Skin of body (tissue), 2 donors: ENCODE data around the gene BTBD2. TPM values are rescaled to one million over a fixed set of nuclear protein-coding genes. Genes with fewer than 3 reads are reported as not detected.

ENCODE experiments used
- DNase-seq: peaks from one replicate; lab custom pipeline; 2025; lab: John Stamatoyannopoulos, UW
- total RNA-seq: library from RNA; depleted of rRNA; stranded (reverse); fragments of >200 nt; gene quantifications from one replicate; pipeline ENCODE4 v1.2.3, GENCODE V29; 2014

Gene BTBD2
- 26.9 TPM for total RNA-seq

DNA sequence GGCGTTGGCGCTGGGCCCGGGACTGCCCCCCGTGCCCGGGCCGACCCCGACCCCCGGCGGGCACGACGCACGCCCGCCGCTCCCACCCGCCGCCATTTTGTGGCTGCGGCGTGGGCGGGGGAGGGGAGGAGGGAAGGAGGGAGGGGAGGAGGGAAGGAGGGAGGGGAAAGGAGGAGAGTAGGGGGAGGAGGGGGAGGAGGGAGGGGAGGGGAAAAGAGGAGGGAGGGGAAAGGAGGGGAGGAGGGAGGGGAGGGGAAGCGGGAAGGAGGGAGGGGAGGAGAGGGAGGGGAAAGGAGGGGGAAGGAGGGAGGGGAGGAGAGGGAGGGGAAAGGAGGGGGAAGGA, at the start of gene BTBD2:
Gene BTBD2, minus strand, starts transcription at position 107 of the 343 bp plus-strand sequence. Its CDS starts 11 bp downstream, at position 96.
- peak; percentile 63 for DNase-seq

DNA sequence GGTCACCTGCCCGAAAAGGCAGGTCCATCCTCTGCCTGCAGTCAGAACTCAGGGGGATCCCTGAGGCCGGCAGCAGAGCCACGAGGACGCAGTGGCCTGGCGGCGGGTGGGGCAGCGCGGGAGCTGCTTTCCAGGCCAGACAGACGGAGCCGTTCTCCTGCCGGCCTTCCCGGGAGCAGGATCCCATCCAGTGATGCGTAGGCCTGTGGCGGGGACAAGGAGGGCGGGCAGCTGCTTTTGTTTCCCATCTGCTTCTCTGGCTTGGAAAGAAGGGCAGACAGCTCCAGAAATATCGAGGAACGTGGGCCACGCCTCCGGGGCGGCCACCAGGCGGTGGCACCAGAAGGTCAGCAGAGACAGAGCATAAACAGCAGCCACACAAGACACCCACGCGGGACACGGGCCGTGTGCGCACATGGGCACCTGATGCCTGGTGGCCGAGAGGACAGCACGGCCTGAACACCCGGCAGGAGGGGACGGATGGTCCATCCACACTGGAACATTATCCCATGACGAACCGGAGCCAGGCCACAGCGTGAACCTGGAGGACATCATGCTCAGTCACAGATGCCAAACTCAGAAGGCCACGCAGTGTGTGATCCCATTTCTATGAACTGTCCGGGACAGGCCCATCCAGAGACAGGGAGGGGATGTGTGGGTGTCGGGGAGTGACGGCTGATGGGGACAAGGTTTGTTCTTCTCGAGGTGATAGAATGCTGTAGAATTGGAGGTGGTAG, 49.4 kb upstream of the BTBD2 start:
- no peak for DNase-seq

DNA sequence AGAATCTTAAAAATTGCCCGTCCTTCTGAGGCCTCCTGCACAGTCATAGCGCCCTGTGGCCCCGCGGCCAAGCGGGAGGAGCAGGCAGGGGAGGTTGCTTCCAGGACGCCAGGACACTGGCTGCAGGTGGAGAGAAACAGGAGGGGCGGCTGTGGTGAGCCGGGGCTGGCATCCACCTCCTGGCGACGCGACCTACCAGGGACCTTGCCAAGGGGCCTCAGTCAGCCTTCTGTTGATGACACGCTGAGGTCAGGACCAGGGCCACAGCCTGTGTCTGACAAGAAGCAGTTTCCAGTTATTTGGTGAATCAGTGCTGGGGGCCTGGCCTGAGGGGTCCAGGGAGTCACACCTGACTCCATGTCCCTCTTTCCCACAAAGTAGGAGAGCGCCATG, 48.9 kb upstream of the BTBD2 start:
- DNase-seq, result no peak

DNA sequence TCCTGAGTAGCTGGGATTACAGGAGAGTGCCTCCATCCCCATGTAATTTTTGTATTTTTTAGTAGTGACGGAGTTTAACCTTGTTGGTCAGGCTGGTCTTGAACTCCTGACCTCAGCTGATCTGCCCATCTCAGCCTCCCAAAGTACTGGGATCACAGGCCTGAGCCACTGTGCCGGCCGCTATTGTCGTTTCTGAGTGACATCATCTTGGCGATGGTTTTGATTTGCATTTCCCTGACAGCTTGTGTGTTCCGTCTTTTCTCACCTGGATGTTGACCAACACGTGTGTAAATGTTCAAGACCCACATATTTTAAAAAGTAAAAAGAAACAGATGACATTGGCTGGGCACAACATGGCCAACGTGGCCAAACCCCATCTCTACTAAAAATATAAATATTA, 48.3 kb upstream of the BTBD2 start:
- DNase-seq, result no peak

DNA sequence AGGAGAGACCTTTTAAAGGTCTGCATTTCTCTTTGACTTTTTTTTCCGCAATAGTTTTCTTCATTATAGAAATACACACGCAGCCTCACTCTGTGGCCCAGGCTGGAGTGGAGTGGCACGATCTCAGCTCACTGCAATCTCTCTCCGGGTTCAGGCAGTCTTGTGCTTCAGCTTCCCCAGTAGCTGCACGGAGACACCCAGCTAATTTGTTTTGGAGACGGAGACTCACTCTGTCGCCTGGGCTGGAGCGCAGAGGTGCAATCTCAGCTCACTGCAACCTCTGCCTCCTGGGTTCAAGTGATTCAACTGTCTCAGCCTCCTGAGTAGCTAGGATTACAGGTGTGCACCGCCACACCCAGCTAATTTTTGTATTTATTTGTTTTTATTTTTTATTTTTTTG, 47.3 kb upstream of the BTBD2 start:
- no peak for DNase-seq

DNA sequence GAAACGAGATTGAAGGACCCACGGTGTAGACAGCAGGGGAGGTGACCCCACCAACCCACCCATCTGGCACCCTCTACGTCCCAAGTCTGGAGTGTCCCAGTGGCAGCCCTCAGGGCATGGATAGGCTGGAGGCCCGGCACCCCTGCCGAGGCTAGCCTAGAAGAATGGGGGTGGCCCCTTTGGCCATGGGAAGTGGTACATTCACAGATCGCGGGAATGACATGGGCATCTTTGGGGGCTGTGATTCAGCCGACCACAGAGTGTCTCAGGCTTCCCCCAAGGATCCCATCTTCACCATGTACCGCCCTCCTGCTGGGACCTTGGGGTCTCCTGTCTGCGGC, 46.8 kb upstream of the BTBD2 start:
- no peak for DNase-seq

DNA sequence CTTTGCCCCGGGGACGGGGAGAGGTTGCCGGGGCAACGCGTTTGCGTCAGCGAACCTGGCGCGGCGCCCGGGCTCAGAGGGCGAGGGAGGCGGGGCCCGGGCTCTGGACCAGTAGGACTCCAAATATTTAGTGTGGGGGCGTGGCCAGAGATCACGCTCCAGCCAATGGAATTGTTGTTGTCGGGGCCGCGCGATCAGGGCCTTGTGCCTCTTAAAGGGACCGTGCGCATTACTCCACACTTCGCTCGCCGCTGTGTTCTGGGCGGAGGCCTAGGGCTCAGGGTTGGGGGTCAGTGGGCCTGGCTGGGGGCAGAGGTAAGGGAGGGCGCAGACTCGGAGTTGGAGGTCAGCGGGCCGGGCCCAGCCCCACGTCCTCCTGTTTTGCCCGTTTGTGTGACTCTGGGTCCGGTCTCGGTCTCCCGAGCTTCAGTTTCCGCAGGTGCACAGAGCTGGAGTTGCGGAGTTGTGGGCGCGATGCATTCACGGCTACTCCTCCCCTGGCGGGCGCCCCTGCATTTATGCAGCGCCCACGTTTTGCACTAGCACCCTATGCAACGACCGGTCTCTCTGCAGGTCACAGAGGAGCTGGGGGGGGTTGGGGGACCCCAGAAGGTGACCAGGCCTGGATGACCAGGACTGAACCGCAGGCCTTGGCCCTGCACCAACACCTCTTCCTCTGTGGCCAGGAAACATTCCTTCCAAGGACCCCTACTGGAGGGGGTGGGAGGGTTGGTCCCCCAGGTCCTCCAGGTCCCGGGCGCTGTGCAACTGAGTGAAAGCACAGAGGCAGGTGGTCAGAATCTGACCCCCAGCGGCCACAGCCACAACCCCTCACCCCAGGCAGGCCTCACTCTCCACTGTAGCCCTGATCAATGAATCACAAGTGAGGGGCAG, 46.2 kb upstream of the BTBD2 start:
- DNase-seq, result peak; percentile 97

DNA sequence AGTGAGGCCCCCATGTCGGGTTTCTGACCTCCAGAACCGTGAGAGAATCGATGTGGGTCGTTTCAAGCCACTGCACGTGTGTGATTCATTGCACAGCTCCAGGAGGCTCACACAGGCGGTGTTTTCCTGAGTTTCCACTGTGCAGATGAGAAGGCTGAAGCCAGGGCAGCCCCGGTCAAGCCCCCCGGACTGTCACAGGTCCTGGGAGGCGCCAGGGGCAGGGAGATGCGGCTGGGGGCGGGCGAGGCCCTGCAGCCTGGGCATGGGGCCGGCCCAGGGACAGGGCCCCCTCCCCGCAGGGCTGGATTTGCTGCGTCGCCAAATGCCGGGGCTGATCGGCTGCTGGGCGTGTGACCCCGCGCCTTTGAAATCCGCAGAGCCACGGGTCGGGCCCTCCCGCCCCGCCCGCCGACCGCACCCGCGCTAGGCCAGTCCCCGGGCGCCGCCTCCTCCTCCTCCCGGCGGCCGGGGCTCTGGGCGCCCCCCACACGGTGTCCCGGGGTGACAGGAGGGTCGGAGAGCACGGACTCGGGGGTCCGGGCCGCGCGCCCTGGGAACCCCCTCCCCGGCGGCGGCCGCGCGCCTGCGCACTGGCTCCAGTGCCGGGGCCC, 45.5 kb upstream of the BTBD2 start:
- peak; percentile 73 for DNase-seq

DNA sequence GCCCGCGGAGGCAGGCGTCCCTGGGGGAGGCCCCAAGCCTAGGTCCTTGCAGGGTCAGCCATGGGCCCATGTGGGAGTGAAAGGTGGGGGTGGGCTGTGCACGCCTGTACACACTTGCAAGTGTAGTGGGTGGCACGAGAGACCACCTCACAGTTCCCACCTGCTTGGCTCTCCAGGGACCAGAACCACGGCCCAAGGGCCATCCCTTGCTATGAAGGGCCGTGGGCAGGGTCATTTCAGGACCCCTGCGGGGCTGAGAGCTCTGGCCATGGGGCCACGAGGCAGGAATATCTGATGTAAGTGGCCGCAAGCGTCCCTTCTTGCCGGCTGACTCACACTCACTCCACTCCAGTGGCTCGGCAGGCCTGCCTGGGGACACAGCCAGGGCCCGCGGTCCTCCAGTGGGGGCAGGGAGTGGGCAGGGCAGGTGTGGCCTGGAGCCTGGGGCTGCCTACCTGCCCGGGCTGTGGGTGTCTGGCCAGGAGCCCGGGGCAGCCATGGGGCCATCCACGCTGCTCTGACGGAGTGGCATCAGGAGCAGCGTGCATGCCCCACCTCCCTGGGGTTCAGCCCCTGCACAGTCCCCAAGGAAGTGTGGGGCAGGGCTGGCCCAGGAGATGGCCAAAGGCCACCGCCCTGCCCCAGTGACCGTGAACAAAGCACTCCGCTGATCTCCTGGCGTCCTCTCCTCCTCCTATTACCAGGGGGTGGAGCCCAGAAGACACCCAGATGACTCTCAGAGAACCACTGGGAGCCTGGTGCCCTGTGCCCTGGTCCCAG, 44.1 kb upstream of the BTBD2 start:
- no peak for DNase-seq

DNA sequence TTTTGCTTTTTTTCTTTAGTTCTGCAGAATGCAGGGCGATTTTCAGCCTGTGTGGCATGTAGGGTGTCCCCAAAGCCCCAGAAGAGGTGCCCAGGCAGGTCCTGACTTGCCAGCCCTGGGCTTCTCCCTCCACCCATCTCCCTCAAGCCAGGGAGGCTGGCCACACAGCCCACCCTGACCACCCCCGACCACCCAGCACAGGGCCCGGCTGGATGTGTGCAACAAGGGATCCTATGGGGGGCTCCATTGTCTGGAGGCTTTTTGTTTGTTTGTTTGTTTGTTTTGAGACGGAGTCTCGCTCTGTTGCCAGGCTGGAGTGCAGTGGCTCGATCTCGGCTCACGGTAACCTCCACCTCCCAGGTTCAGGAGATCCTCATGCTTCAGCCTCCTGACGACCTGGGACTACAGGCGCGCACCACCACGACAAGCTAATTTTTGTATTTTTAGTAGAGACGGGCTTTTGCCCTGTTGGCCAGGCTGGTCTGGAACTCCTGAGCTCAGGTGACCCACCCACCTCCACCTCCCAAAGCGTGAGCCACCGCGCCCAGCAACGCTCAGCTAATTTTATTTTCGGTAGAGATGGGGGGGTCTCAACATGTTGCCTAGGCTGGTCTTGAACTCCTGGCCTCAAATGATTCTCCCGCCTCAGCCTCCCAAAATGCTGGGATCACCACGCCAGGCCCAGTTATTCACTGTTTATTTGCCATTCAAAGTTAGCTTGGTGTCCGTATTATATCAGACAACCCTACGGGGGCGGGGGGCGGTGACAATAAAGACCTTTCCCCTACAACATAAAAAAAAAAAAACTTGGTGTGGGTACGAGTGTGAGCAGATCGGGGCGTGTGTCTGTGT, 43.3 kb upstream of the BTBD2 start:
- no peak for DNase-seq

DNA sequence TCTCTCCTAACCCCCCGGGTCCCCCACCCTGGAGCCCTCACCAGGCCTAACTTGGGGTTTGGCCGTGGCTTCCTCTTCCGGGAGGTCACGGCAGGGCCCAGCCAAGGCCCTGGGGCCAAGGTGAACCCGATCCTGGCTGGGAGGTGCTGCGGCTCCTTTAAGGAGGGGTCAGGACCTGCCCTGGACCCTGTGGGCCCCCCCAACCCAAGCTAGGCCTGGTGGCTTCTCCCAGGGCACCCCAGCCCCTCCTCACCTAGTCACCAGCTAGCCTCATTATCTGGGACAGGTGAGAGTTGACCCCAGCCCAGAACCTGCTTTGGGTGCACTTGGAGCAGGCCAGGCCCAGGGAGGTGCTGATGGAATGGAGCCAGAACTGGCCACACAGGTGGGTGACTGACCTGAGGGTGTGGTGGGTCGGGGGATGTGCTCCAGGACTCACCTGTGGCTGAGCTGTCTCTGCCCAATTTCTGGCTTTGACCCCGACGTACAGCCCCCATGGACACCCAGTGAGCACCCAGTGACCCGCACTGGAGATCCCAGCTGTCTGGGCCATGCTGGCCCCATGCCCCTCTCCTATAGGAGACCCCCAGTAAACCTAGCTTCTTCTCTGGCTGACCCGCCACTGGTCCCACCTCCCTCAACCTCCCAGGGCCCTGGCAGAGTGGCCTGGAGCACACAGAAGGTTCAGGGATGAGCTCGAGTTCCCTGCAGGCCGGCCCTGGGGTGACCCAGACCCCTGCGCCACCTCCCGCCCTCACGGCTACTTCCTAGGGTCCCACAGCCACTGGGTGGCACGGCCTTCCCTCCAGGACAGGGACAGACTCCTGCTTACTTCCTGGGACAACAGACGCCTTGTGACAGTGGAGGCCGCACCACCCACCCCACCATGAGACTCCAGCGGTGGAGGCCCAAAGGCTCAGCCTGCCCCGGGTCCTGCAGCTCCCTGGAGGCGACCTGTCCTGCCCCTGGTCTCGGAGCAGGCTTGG, 42.3 kb upstream of the BTBD2 start:
- no peak for DNase-seq

DNA sequence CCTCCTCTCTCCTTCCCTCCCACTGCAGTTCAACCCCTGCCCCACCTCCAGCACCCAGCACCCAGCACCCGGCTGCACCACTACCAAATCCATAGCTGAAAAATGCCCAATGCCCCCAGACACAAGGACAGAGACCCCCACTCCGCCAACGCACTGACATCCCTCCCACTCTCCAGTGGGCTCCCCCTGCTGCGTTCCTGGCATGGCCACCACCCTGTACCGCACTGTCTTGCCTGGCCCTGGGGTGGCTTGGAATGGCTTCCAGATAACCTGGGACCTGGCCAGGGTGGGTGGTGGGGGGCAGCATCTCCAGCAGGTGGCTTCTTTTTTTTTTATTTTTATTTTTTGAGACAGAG, 41.3 kb upstream of the BTBD2 start:
- DNase-seq, result no peak

DNA sequence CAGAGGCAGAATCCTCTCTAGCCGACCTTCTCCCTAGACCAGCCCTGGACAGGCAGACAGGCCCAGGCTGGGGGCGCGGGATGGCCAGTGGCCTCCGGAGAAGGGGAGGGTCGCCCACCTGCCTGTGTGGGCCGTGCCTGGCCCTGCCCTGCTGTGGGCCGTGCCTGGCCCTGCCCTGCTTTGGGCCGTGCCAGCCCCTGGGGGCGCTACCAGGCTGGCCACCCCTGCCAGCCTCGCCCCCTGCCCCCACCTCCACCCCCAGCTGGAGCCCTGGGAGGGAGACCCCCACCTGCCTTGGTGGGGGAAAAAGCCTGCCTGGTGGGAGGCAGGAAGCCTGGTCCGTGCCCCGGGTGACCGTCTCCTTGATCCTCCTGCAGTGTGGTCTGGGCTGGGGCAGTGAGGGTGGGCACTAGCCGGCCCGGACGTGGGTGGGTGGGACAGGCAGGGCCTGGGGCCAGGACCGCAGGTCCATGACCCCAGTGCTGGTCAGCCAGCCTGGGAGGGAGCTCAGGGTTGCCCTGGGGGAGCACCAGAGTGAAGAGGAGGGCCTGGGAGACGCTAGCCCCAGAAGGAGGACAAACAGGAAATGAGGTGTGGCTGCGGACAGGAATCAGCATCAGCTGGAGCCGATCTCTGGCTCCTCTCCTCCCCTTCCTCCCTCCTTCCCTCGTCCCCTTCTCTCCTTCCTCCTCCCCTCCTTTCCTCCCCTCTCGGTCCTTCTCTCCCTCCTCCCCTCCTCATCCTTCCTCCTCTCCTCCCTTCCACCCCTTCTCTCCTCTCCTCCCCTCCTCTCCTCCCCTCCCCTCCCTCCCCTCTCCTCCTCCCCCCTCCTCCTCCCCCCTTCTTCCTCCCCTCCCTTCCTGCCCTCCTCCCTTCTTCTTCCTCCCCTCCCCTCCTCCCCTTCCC, 40.7 kb upstream of the BTBD2 start:
- peak; percentile 74 for DNase-seq

DNA sequence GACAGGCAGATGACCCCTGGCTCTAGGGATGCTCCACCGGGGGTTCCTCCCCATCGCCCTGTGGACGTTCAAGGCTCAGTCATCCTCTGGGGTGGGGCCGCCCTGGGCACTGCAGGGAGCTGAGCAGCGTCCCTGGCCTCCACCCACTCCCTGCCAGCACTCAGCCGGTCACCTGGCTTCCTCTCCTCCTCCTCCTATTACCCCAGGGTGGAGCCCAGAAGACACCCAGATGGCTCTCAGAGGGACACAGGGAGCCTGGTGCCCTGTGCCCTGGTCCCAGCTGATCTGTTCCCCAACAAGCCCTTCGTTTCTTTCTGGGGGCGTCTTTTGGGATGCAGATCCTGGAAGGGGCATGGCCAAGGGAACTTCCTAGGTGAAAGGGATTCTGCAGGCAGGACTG, 39.2 kb upstream of the BTBD2 start:
- no peak for DNase-seq

DNA sequence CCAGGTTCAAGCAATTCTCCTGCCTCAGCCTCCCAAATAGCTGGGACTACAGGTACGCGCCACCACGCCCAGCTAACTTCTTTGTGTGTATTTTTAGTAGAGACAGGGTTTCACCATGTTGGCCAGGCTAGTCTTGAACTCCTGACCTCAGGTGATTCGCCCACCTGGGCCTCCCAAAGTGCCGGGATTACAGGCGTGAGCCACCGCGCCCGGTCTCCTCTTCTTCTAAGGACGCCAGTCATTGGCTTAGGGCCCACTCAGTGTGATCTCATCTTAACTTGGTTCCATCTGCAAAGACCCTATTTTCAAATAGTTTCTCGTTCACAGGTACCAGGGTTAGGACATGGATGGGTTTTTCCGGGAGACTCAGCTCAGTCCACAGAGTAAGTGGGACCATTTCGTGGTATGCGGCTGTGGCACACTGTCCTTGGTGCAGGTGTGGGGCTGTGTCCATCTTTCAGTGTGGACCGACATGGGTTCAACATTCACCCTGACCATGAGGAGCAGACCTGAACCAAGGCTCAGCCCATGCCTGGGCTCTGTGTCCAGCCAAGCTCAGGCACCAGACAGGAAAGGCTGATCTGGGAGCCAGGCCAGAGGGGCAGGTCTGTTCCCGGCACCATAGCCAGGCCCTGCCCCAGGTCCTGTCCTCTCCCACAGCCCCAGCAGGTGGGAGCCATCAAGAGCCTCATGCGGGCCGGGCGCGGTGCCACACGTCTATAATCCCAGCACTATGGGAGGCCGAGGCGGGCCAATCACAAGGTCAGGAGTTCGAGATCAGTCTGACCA, 38.3 kb upstream of the BTBD2 start:
- no peak for DNase-seq

DNA sequence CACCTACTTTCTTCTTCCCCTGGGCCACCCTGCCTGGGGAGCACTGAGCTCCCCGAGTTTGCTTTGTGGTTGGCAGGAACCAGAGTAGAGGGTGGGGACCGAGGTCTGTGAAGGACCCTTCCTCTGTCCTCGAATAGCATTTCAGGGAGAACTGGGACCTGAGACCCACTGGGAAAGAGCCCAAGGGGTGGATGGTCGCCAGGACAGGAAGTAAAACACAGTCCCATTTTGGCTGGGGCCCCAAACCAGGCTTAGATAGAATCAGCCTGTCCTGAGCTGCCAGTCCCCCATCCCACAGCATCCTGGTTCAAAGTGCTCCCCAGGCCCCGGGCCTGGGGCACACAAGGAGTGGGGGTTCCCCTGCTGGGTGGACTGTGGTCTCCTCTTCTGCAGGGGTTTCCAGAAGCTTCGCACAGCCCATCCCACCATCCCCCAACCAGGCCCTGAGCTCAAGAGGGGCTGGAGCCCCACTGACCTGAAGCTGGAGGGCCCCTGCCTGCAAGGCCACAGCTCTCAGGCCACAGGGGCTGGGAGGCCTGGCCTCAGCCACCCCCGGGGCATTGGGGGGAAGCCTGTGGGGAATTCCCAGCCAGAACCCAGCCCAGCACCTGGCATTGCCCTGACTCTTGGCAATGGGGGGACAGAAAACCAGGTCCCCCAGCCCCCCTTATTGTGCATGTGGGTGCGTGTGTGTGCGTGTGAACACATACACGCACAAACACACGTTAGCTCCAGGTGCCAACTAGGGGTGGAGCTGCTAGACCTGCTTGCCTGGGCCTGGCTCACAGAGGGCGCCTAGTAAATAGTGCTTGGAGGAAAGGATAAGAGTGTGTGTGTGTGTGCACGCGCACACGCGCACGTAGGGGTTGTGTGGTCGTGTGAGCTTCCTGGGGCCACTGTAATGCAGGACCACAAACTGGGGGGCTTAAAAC, 36.5 kb upstream of the BTBD2 start:
- no peak for DNase-seq
